Fibroblast of skin of left biceps (primary cell): ENCODE results near the gene DMD.
"Not testable (repeated sequence)": the region's sequence is repeated elsewhere in the genome, so short reads cannot be mapped to it uniquely, and the experiment has no call there.

Experiments
- DNase-seq, 2 experiments: peaks; one replicate each; pipeline ENCODE4 v3.0.0-alpha.2; 2013; ENCODE audit warnings: low read depth in 2 of 2

Gene DMD

GRCh38 chrX:31600823-31601222, 1610.5 kb downstream of the DMD start:
- no peak for DNase-seq

- no peak for DNase-seq
These were observed 1618.0 kb downstream of the DMD start for GRCh38 chrX:31593353-31593752.

GRCh38 chrX:31591355-31591754, 1620.0 kb downstream of the DMD start:
- DNase-seq = no peak

GRCh38 chrX:31590581-31591114, 1620.7 kb downstream of the DMD start:
- DNase-seq = peak in 1 of 2 experiments; percentile 45

GRCh38 chrX:31589503-31589902, 1621.8 kb downstream of the DMD start:
- no peak for DNase-seq

GRCh38 chrX:31588355-31588754, 1623.0 kb downstream of the DMD start:
- no peak for DNase-seq

GRCh38 chrX:31583892-31584291, 1627.5 kb downstream of the DMD start:
- DNase-seq = not testable (repeated sequence)

GRCh38 chrX:31580726-31581125, 1630.6 kb downstream of the DMD start:
- DNase-seq = peak; percentile 63 to 71

- DNase-seq = no peak
These were observed 1631.1 kb downstream of the DMD start for GRCh38 chrX:31580227-31580626.

- peak in 1 of 2 experiments; percentile 35 for DNase-seq
These were observed 1639.0 kb downstream of the DMD start for GRCh38 chrX:31572360-31572759.

- no peak for DNase-seq
These were observed 1640.7 kb downstream of the DMD start for GRCh38 chrX:31570658-31571057.

GRCh38 chrX:31563792-31564191, 1647.6 kb downstream of the DMD start:
- DNase-seq = no peak

GRCh38 chrX:31555506-31555905, 1655.8 kb downstream of the DMD start:
- no peak for DNase-seq

GRCh38 chrX:31551913-31552312, 1659.4 kb downstream of the DMD start:
- no peak for DNase-seq

GRCh38 chrX:31550158-31550557, 1661.2 kb downstream of the DMD start:
- DNase-seq = no peak

GRCh38 chrX:31547816-31548215, 1663.5 kb downstream of the DMD start:
- no peak for DNase-seq

GRCh38 chrX:31547416-31547815, 1663.9 kb downstream of the DMD start:
- DNase-seq = no peak

- peak; percentile 35 to 39 for DNase-seq
These were observed 1665.2 kb downstream of the DMD start for GRCh38 chrX:31546126-31546525.

- no peak for DNase-seq
These were observed 1665.6 kb downstream of the DMD start for GRCh38 chrX:31545726-31546125.

GRCh38 chrX:31545191-31545590, 1666.2 kb downstream of the DMD start:
- DNase-seq = no peak

GRCh38 chrX:31543634-31544033, 1667.7 kb downstream of the DMD start:
- DNase-seq = no peak

- DNase-seq = no peak
These were observed 1668.8 kb downstream of the DMD start for GRCh38 chrX:31542566-31542965.

GRCh38 chrX:31540313-31540712, 1671.0 kb downstream of the DMD start:
- DNase-seq = no peak

GRCh38 chrX:31527455-31528126, 1683.8 kb downstream of the DMD start:
- no peak for DNase-seq
